NCI-H82 treated with DMSO at 0.1 percent for 48 hours (cell line): Measurements from ENCODE around the gene MTFP1.
"Not testable (repeated sequence)": the region's sequence is repeated elsewhere in the genome, so short reads cannot be mapped to it uniquely, and the experiment has no call there.

Experiments used
- DNase-seq: peaks from one replicate; lab custom pipeline; 2025; ENCODE audit not compliant: unreplicated experiment; lab: John Stamatoyannopoulos, UW

MTFP1 gene

GRCh38 chr22:30401024-30401423, 24.5 kb upstream of the MTFP1 start:
- DNase-seq = not testable (repeated sequence)

- no peak for DNase-seq
Observed at GRCh38 chr22:30402028-30402765, 23.4 kb upstream of the MTFP1 start.

- DNase-seq = not testable (repeated sequence)
Observed at GRCh38 chr22:30402766-30403104, 22.8 kb upstream of the MTFP1 start.

- no peak for DNase-seq
Observed at GRCh38 chr22:30404307-30404706, 21.3 kb upstream of the MTFP1 start.

GRCh38 chr22:30405731-30406130, 19.8 kb upstream of the MTFP1 start:
- DNase-seq = no peak

- no peak for DNase-seq
Observed at GRCh38 chr22:30406400-30406799, 19.2 kb upstream of the MTFP1 start.

- no peak for DNase-seq
Observed at GRCh38 chr22:30408388-30409102, 17.0 kb upstream of the MTFP1 start.

- no peak for DNase-seq
Observed at GRCh38 chr22:30411780-30412179, 13.8 kb upstream of the MTFP1 start.

GRCh38 chr22:30413001-30413400, 12.6 kb upstream of the MTFP1 start:
- no peak for DNase-seq

GRCh38 chr22:30413745-30414524, 11.6 kb upstream of the MTFP1 start:
- no peak for DNase-seq

- no peak for DNase-seq
Observed at GRCh38 chr22:30414525-30415047, 11.0 kb upstream of the MTFP1 start.

GRCh38 chr22:30416403-30416802, 9.2 kb upstream of the MTFP1 start:
- no peak for DNase-seq

- no peak for DNase-seq
Observed at GRCh38 chr22:30416837-30417236, 8.7 kb upstream of the MTFP1 start.

GRCh38 chr22:30420347-30421125, 5.0 kb upstream of the MTFP1 start:
- DNase-seq = no peak

- no peak for DNase-seq
Observed at GRCh38 chr22:30421695-30422480, 3.7 kb upstream of the MTFP1 start.

- DNase-seq = no peak
Observed at GRCh38 chr22:30422481-30423300, 2.9 kb upstream of the MTFP1 start.

GRCh38 chr22:30423301-30423958, 2.1 kb upstream of the MTFP1 start:
- no peak for DNase-seq

- DNase-seq = peak; percentile 100
Observed at GRCh38 chr22:30423959-30424533, 1.5 kb upstream of the MTFP1 start.
